MCF 10A (cell line): ENCODE results near the gene RABAC1. TPM values are rescaled to one million over a fixed set of nuclear protein-coding genes. Genes with fewer than 3 reads are reported as not detected.

ENCODE experiments used
- BruUV-seq: library from RNA; stranded (reverse); fragments of 400-500 nt; replicated peaks from 2 replicates; lab custom pipeline; 2021; lab: Mats Ljungman, UMichigan
- CTCF ChIA-PET: fragments of 300-600 bp; sonication (Branson Sonifier 250); formaldehyde crosslinking; extraction: SDS; loops from one replicate; lab custom pipeline; 2021; ENCODE audit warnings: antibody characterized with exemption, inconsistent platforms; lab: Yijun Ruan, JAX
- POLR2A ChIA-PET: fragments of 300-600, 350-650 bp; sonication (Branson Sonifier 250); formaldehyde crosslinking; extraction: SDS; loops from one replicate; lab custom pipeline; 2020; ENCODE audit warnings: antibody characterized with exemption, inconsistent platforms; lab: Yijun Ruan, JAX
- DNase-seq: peaks from one replicate; pipeline ENCODE4 v3.0.0-alpha.2; 2018; ENCODE audit not compliant: unreplicated experiment
- H3K27ac Mint-ChIP-seq: one replicate; pipeline ENCODE4 v1.8.0; 2022; ENCODE audit warnings: mild to moderate bottlenecking, low read depth, mixed read lengths; ENCODE audit not compliant: unreplicated experiment
- H3K27me3 Mint-ChIP-seq: one replicate; pipeline ENCODE4 v1.8.0; 2022; ENCODE audit warnings: mixed read lengths; ENCODE audit not compliant: insufficient read depth, unreplicated experiment
- H3K36me3 Mint-ChIP-seq: one replicate; pipeline ENCODE4 v1.8.0; 2022; ENCODE audit warnings: mild to moderate bottlenecking, moderate library complexity, mixed read lengths; ENCODE audit not compliant: insufficient read depth, unreplicated experiment
- H3K4me1 Mint-ChIP-seq: one replicate; pipeline ENCODE4 v1.8.0; 2022; ENCODE audit warnings: mixed read lengths; ENCODE audit not compliant: insufficient read depth, unreplicated experiment
- H3K4me3 Mint-ChIP-seq: one replicate; pipeline ENCODE4 v1.8.0; 2022; ENCODE audit warnings: mild to moderate bottlenecking, moderate library complexity, mixed read lengths; ENCODE audit not compliant: unreplicated experiment
- H3K9me3 Mint-ChIP-seq: one replicate; pipeline ENCODE4 v1.8.0; 2022; ENCODE audit warnings: mixed read lengths; ENCODE audit not compliant: unreplicated experiment
- CTCF ChIP-seq: fragments of 200-600 bp; IDR thresholded peaks from one replicate; pipeline ENCODE4 v1.8.0; 2022; ENCODE audit warnings: antibody characterized with exemption, mild to moderate bottlenecking; ENCODE audit not compliant: unreplicated experiment
- intact Hi-C: fragments of 100-400 bp; cut with micrococcal nuclease; formaldehyde crosslinking; loops from 2 replicates; pipeline ENCODE4 v1.14.1; 2022
- total RNA-seq: library from RNA; stranded (reverse); gene quantifications from 2 replicates; pipeline ENCODE4 v1.2.3, GENCODE V29; 2022

The RABAC1 gene
- total RNA-seq, 1 experiment from 2014 or later = 75.4 TPM

DNA sequence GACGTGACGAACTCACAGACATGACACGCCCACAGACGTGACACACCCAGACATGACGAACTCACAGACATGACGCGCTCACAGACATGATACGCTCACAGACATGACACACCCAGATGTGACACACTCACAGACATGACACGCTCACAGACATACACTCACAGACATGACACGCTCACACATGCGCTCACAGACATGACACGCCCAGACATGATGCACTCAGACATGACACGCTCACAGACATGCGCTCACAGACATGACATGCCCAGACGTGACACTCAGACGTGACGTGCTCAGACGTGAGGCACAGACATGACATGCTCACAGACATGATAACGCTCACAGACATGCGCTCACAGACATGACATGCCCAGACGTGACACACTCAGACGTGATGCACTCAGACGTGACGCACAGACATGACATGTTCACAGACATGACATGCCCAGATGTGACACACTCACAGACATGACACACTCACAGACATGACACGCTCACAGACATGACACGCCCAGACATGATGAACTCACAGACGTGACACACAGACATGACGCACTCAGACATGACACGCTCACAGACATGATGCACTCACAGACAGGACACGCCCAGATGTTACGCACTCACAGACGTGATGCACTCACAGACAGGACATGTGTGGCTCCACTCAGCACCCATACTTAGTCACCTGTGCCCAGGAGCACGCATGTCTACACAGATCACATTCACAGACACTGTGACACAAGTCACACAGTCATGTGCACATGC, 39.0 kb downstream of the RABAC1 start:
- intact Hi-C loops = no loop called here
- ChIA-PET CTCF (no interaction called here), POLR2A (no interaction called here)
- Mint-ChIP-seq H3K36me3 (no peaks in the 10 kb centered on the region), H3K27ac (no peak overlapping the region), H3K27me3 (peaks cover 31% of the 10 kb centered on the region), H3K4me3 (no peak overlapping the region), H3K4me1 (peaks cover 5% of the 10 kb centered on the region), H3K9me3 (no peaks in the 10 kb centered on the region)
- no TSS peak for BruUV-seq
- no peak for DNase-seq
- no peak for TF ChIP-seq CTCF

DNA sequence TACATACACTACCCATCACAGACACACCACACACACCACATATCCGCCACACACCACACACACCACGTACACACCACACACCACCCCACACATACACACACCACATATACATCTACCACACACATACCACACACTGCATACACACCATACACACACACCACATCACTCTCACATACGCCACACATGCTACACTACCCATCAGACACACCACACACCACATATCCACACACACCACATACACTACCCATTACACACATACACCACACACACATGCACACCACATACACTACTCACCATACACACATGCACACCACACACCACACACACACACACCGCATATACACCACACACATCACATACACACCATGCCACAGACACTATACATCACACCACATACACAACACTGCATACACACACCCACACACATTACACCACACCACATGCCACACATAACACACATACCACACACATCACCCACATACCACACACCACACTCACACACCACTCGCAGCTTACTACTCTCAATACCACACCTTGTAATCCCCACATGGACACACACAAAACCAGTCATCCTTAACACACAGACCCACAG, 40.4 kb downstream of the RABAC1 start:
- POLR2A ChIA-PET = interaction anchor here (1.2 kb wide), 1 partner anchor 12 kb away, joined by 4 read pairs; no protein-coding TSS in a partner anchor
- CTCF ChIA-PET = interaction anchor here (0.9 kb wide), 1 partner anchor 32 kb away, joined by 3 read pairs; no protein-coding TSS in a partner anchor
- peaks cover 30% of the 10 kb centered on the region for H3K27me3 Mint-ChIP-seq
- H3K4me1 Mint-ChIP-seq = peaks cover 5% of the 10 kb centered on the region
- H3K4me3 Mint-ChIP-seq = no peak overlapping the region
- no peaks in the 10 kb centered on the region for H3K9me3 Mint-ChIP-seq
- no TSS peak for BruUV-seq
- no peak overlapping the region for H3K27ac Mint-ChIP-seq
- DNase-seq = no peak
- no peaks in the 10 kb centered on the region for H3K36me3 Mint-ChIP-seq
- no peak for TF ChIP-seq CTCF
- intact Hi-C loops = no loop called here

- intact Hi-C loops = no loop called here
- peaks cover under 1% of the 10 kb centered on the region for H3K4me1 Mint-ChIP-seq
- TF ChIP-seq CTCF = no peak
- H3K27me3 Mint-ChIP-seq = peaks cover 23% of the 10 kb centered on the region
- POLR2A ChIA-PET = no interaction called here
- H3K36me3 Mint-ChIP-seq = no peaks in the 10 kb centered on the region
- no TSS peak for BruUV-seq
- H3K9me3 Mint-ChIP-seq = no peaks in the 10 kb centered on the region
- no peak overlapping the region for H3K27ac Mint-ChIP-seq
- H3K4me3 Mint-ChIP-seq = no peak overlapping the region
- CTCF ChIA-PET = no interaction called here
- no peak for DNase-seq
Observed at GRCh38 chr19:41918095-41918494, 41.0 kb downstream of the RABAC1 start.

DNA sequence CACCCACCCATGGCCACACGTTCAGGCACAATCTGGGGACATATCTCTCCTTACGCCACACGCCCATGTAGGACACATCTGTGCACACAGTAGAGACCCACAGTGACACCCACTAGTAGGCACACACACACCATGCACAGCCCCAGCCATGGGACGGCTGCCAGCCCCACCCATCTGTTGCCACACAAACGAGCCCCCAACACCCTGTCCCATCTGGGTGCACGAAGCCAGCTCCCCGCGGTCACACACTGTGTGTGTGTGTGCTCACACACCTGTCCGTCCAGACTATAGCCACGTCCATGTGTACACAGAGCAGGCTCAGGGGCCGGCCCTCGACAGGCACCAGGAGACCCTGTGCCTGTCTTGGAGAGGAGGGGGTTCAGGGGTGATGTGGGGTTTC, 41.4 kb downstream of the RABAC1 start:
- ChIA-PET CTCF (no interaction called here), POLR2A (no interaction called here)
- no peaks in the 10 kb centered on the region for H3K9me3 Mint-ChIP-seq
- H3K27me3 Mint-ChIP-seq = peaks cover 19% of the 10 kb centered on the region
- no peak overlapping the region for H3K27ac Mint-ChIP-seq
- no peak overlapping the region for H3K4me3 Mint-ChIP-seq
- no peaks in the 10 kb centered on the region for H3K4me1 Mint-ChIP-seq
- no peak for TF ChIP-seq CTCF
- DNase-seq = no peak
- BruUV-seq = no TSS peak
- intact Hi-C loops = no loop called here
- no peaks in the 10 kb centered on the region for H3K36me3 Mint-ChIP-seq
